ENCODE data around the gene MXD4. TPM values are rescaled to one million over a fixed set of nuclear protein-coding genes. Genes with fewer than 3 reads are reported as not detected.

The MXD4 gene
- total RNA-seq, 1 experiment from 2014 or later: 22.0 TPM

DNA sequence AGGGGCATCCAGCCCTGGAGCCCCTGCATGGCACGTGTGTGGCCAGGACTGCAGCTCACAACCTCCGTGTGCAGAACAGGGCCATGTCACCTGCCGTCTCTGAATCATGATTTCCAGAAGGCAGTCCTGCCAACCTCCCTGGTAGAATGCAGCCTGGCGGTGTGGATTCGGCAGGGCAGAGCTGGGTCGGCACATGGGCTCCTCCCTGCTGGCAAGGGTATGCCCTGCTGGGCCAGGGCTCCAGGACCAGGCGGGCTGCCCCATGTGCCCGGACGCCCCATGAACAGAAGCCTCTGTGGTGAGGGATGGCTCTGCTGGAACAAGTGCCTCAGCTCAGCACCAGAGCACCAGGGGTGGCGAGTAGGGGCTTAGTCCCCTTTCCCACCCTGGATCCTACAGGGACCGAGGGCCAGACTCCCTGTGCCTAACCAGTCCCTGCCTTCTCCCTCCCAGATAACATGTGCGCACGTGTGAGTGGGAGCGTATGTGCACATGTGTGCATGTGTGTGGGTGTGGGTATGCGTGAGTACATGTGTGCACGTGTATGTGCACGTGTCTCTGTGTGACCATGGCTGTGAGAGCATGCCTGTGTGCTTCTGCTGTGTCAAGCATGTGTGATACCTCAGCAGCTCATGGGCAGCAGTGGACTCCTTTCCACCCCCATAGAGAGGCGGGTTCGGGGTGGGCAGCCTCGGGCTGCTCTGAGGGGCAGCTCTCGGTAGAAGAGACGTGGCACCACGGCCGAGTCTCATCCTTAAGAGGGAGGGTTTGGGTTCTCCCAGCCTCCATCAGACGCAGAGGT, 10.3 kb upstream of the MXD4 start:
- RAD21 ChIA-PET (ENCODE audit: low non-redundant PET in 1 of 2, low total read pairs in 2 of 2, uncharacterized antibody in 2 of 2, unreplicated experiment in 2 of 2): no interaction called here
- Histone ChIP-seq H3K9me3 (ENCODE audit: control insufficient read depth in 1 of 2, insufficient read depth in 1 of 2, low read depth in 1 of 2, low read length in 2 of 2) (no peaks in the 10 kb centered on the region), H3K4me2 (ENCODE audit: low read length) (no peak overlapping the region), H4K20me1 (ENCODE audit: insufficient read depth) (no peaks in the 10 kb centered on the region), H3K27me3 (ENCODE audit: insufficient read depth, low read length) (no peaks in the 10 kb centered on the region), H3K4me3 (replicated peaks in 1 of 2; ENCODE audit: low read depth in 1 of 2, low read length in 2 of 2) (no peak overlapping the region), H3K9me2 (ENCODE audit: insufficient read depth) (no peaks in the 10 kb centered on the region), H3K4me1 (ENCODE audit: control insufficient read depth in 1 of 2, insufficient read depth in 2 of 2, low read length in 2 of 2) (no peaks in the 10 kb centered on the region), H3K79me2 (ENCODE audit: insufficient read depth, low read length) (no peaks in the 10 kb centered on the region), H2AFZ (ENCODE audit: low read depth, low read length, poor library complexity, severe bottlenecking) (no peak overlapping the region), H3K27ac (ENCODE audit: low read depth, low read length) (no peak overlapping the region), H3K9ac (ENCODE audit: low read length) (no peak overlapping the region), H3K36me3 (ENCODE audit: control insufficient read depth in 1 of 2, insufficient read depth in 2 of 2, low read length in 2 of 2) (no peaks in the 10 kb centered on the region)
- POLR2A ChIA-PET: no interaction called here
- TF ChIP-seq SP1 (IDR thresholded peaks at IDR 0.05; ENCODE audit: low read depth) (no peak), POLR2AphosphoS5 (IDR thresholded peaks at IDR 0.05; ENCODE audit: low read depth, low read length) (no peak), CBX3 (IDR thresholded peaks at IDR 0.05; ENCODE audit: low read depth) (no peak), EZH2phosphoT487 (IDR thresholded peaks at IDR 0.05; ENCODE audit: borderline replicate concordance) (no peak), JUND (IDR thresholded peaks at IDR 0.05) (no peak), ZNF274 (IDR thresholded peaks at IDR 0.05; ENCODE audit: low read depth, low read length) (no peak), ZFX (IDR thresholded peaks at IDR 0.05) (no peak), RAD21 (IDR thresholded peaks at IDR 0.05; ENCODE audit: low read depth) (no peak), YY1 (IDR thresholded peaks at IDR 0.05; ENCODE audit: extremely low read depth, insufficient replicate concordance, low read depth, low read length) (no peak), POLR2A (IDR thresholded peaks at IDR 0.05; ENCODE audit: borderline replicate concordance, extremely low read depth, insufficient read depth, insufficient read length) (no peak), FOSL1 (IDR thresholded peaks at IDR 0.05; ENCODE audit: low read depth) (no peak), EGR1 (IDR thresholded peaks at IDR 0.05; ENCODE audit: low read depth) (no peak), TCF7L2 (IDR thresholded peaks at IDR 0.05; ENCODE audit: borderline replicate concordance, extremely low read depth, insufficient read depth, insufficient read length) (no peak), ELF1 (IDR thresholded peaks at IDR 0.05; ENCODE audit: borderline replicate concordance, low read depth) (no peak), EZH2 (IDR thresholded peaks at IDR 0.05) (no peak)
- TF ChIP-seq, protein P1, sequence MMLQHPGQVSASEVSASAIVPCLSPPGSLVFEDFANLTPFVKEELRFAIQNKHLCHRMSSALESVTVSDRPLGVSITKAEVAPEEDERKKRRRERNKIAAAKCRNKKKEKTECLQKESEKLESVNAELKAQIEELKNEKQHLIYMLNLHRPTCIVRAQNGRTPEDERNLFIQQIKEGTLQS (IDR thresholded peaks at IDR 0.05): no peak
- TF ChIP-seq, protein P2, sequence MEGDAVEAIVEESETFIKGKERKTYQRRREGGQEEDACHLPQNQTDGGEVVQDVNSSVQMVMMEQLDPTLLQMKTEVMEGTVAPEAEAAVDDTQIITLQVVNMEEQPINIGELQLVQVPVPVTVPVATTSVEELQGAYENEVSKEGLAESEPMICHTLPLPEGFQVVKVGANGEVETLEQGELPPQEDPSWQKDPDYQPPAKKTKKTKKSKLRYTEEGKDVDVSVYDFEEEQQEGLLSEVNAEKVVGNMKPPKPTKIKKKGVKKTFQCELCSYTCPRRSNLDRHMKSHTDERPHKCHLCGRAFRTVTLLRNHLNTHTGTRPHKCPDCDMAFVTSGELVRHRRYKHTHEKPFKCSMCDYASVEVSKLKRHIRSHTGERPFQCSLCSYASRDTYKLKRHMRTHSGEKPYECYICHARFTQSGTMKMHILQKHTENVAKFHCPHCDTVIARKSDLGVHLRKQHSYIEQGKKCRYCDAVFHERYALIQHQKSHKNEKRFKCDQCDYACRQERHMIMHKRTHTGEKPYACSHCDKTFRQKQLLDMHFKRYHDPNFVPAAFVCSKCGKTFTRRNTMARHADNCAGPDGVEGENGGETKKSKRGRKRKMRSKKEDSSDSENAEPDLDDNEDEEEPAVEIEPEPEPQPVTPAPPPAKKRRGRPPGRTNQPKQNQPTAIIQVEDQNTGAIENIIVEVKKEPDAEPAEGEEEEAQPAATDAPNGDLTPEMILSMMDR (IDR thresholded peaks at IDR 0.05 in 2 of 3, conservative IDR thresholded peaks at IDR 0.05 in 1 of 3; ENCODE audit: borderline replicate concordance in 1 of 3, insufficient read depth in 1 of 3, low read depth in 2 of 3, low read length in 2 of 3): no peak
- TF ChIP-seq, protein P3, sequence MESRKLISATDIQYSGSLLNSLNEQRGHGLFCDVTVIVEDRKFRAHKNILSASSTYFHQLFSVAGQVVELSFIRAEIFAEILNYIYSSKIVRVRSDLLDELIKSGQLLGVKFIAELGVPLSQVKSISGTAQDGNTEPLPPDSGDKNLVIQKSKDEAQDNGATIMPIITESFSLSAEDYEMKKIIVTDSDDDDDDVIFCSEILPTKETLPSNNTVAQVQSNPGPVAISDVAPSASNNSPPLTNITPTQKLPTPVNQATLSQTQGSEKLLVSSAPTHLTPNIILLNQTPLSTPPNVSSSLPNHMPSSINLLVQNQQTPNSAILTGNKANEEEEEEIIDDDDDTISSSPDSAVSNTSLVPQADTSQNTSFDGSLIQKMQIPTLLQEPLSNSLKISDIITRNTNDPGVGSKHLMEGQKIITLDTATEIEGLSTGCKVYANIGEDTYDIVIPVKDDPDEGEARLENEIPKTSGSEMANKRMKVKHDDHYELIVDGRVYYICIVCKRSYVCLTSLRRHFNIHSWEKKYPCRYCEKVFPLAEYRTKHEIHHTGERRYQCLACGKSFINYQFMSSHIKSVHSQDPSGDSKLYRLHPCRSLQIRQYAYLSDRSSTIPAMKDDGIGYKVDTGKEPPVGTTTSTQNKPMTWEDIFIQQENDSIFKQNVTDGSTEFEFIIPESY (IDR thresholded peaks at IDR 0.05; ENCODE audit: extremely low read depth, insufficient replicate concordance, low read length): no peak
- TF ChIP-seq, protein P4, sequence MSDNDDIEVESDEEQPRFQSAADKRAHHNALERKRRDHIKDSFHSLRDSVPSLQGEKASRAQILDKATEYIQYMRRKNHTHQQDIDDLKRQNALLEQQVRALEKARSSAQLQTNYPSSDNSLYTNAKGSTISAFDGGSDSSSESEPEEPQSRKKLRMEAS (IDR thresholded peaks at IDR 0.05): no peak
- ATAC-seq (no peak), DNase-seq (ENCODE audit: low read depth, low spot score) (no peak)
- CTCF ChIA-PET: no interaction called here
- intact Hi-C loops (cut with micrococcal nuclease): no loop called here
- no TSS peak for BruUV-seq (replicated peaks)
